ENCODE measurements around the gene ZBTB32.
A peak's percentile ranks its signal among the peaks of the same experiment; 100 is the strongest.

ZBTB32 gene

GRCh38 chr19:35738021-35738886 lies 33.9 kb downstream of the ZBTB32 start:
- DNase-seq, result no peak

GRCh38 chr19:35738887-35739229 lies 34.5 kb downstream of the ZBTB32 start:
- no peak for DNase-seq

GRCh38 chr19:35739275-35740107 lies 35.1 kb downstream of the ZBTB32 start:
- DNase-seq, result no peak

- DNase-seq, result no peak
Observed at GRCh38 chr19:35740108-35740422, 35.7 kb downstream of the ZBTB32 start.

GRCh38 chr19:35740423-35741202 lies 36.3 kb downstream of the ZBTB32 start:
- peak; percentile 88 to 89 for DNase-seq

DNA sequence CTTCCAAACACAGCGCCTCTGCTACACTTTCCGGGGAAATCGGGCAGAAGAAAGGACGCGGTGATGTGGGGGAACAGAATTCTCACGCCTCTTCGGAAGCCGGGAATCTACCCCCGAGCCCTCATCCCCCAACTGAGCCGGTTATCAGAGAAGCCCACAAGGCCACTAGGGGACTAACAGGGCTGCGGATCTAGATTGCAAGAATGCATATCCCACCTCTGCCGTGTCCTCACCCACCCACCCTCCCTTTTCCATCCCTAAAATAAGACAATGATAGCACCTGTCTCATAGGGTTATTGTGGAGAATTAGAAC lies 36.8 kb downstream of the ZBTB32 start:
- no peak for DNase-seq

DNA sequence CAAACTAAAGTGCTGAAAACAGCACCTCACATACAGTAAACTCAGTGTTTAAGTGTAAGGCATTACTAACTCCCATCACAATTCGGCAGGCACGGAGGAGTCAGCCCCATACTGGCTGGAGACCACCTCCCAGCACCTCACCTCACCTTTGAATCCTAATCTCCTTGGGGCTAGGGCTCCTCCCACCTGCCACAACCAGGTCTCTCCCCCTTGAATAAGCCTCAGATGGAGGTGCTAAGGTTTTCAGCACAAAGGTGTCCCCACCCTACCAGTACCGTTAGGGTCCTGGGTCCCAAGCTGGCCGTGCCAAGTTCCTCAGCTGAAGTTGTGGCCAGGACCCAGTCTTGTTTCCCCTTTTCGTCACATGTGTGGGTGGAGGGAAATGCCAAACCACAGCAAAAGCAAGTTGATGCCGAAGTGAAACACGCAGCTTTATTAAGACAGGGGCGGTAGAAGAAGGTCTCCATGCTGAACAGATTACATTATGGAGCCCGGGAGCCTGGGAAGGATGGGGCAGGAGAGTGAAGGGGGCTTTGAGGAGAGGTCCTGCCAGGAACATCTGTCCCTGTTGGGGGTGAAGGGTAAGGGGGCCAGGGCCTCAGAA lies 37.9 kb downstream of the ZBTB32 start, which contains the start of gene IGFLR1:
IGFLR1 (minus strand) TSS at position 332 of the 604 bp plus-strand sequence. CDS start 1,272 bp downstream, outside the sequence.
- DNase-seq, result no peak

GRCh38 chr19:35743640-35744429 lies 39.5 kb downstream of the ZBTB32 start:
- no peak for DNase-seq

- peak; percentile 72 to 91 for DNase-seq
Observed at GRCh38 chr19:35744430-35745327, 40.3 kb downstream of the ZBTB32 start.

GRCh38 chr19:35745328-35746086 lies 41.1 kb downstream of the ZBTB32 start, which contains the start of the genes PSENEN and U2AF1L4:
Gene PSENEN (plus strand): TSS chr19:35745651. CDS start chr19:35745931, 280 bp downstream.
Gene U2AF1L4 (minus strand): TSS chr19:35745418. CDS start chr19:35745391, 27 bp downstream.
- peak; percentile 94 to 96 for DNase-seq

GRCh38 chr19:35746087-35746462 lies 41.7 kb downstream of the ZBTB32 start:
- DNase-seq, result no peak

DNA sequence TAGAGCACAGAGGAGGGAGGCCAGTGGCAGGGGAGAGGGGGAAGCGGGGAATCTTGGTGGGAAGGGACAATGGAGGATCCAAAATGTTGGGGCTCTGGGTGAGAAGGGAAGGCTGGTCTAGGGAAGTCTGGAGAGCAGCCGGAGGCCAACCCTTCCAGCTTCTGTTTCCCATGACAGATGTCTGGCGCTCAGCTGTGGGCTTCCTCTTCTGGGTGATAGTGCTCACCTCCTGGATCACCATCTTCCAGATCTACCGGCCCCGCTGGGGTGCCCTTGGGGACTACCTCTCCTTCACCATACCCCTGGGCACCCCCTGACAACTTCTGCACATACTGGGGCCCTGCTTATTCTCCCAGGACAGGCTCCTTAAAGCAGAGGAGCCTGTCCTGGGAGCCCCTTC lies 42.2 kb downstream of the ZBTB32 start:
- DNase-seq, result no peak

- DNase-seq, result peak; percentile 95 to 96
Observed at GRCh38 chr19:35748106-35749020, 44.0 kb downstream of the ZBTB32 start, which contains the start of gene LIN37. Gene LIN37 (plus strand): TSS chr19:35748576. CDS start chr19:35748725, 149 bp downstream.

DNA sequence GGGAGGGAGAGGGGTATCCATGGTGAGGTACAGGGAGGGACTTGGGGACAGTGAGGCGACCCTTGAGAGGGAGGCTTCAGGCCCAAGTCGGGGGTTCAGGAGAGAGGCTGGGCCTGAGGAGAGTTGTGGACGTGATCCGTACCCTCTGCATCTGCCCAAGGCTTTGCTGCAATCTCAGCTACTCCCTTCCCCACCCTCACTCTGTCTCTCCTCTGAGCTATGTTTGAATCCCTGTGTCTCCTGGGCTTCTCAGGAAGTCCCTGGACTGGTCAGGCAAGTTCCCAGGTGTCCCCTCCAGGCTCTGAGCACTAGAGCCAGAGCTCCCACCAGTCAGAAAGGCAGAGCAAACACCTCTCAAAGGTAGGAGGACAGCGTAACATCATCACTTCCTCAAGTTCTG lies 45.8 kb downstream of the ZBTB32 start:
- DNase-seq, result no peak

- no peak for DNase-seq
Observed at GRCh38 chr19:35751839-35752745, 47.7 kb downstream of the ZBTB32 start.

- DNase-seq, result no peak
Observed at GRCh38 chr19:35752746-35753350, 48.5 kb downstream of the ZBTB32 start.
